T-helper 2 cell treated with Interferon-gamma antibody and Interleukin-4, amounts not matched to agents 5 μg/mL and 100 μg/mL, for 36 hours (primary cell): ENCODE results near the gene TXNDC5.

ENCODE experiments used
- DNase-seq: peaks from one replicate; pipeline ENCODE4 v3.0.0; 2021; ENCODE audit warnings: low spot score
- H3K27ac Mint-ChIP-seq: one replicate; pipeline ENCODE4 v1.8.0; 2021; ENCODE audit warnings: mild to moderate bottlenecking, mixed read lengths
- H3K27me3 Mint-ChIP-seq: one replicate; pipeline ENCODE4 v1.8.0; 2021; ENCODE audit warnings: low read depth, mixed read lengths
- H3K36me3 Mint-ChIP-seq: one replicate; pipeline ENCODE4 v1.8.0; 2021; ENCODE audit warnings: low read depth, mixed read lengths
- H3K4me1 Mint-ChIP-seq: one replicate; pipeline ENCODE4 v1.8.0; 2021; ENCODE audit warnings: low read depth, mixed read lengths
- H3K4me3 Mint-ChIP-seq: one replicate; pipeline ENCODE4 v1.8.0; 2022; ENCODE audit warnings: mild to moderate bottlenecking, moderate library complexity, mixed read lengths
- H3K9me3 Mint-ChIP-seq: one replicate; pipeline ENCODE4 v1.8.0; 2021; ENCODE audit warnings: mixed read lengths

The TXNDC5 gene

DNA sequence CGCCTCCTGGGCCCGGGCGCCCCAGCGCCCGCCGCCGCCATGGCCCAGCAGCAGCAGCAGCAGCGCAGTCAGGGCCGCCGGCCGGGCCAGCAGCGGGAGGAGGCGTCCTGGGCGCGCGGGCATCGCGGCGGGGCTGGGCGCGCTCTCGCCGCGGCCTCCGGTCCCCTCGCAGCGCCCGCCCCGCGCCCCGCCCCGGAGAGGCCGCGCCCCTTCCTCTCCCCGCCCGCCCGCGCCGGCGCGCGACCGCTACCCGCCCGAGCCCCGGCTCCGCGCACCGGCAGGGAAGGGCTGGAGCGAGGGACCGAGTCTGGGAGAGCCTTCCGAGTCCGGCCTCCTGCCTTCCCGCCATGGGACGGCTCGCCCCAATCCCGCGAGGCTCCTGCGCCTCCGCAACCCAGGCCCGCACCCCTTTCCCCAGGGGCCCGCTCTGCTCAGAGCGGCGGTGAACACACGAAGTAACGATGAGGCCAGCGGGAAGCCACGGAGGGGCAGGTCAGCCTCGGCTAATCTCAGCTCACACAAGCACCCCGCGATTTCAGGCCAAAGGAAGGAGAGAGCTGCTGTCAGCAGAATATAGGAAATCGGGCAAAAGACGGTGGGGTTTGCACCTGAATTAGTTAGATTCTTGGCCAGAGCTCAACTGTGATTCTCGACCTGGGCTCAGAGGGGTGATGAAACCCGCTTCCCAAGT is at the start of gene TXNDC5:
Gene TXNDC5, minus strand, starts transcription at position 135 of the 691 bp plus-strand sequence. Its CDS starts 12 bp downstream, at position 123.
- peak; percentile 73 for DNase-seq
- Mint-ChIP-seq H3K4me3 (peak within 1 kb of the TSS; percentile 85), H3K27me3 (no peaks in the 10 kb centered on the region), H3K9me3 (no peaks in the 10 kb centered on the region), H3K27ac (peak within 1 kb of the TSS; percentile 50), H3K4me1 (peaks cover 8% of the 10 kb centered on the region), H3K36me3 (peaks cover 1% of the 10 kb centered on the region)

- Mint-ChIP-seq H3K27me3 (peaks cover 3% of the 10 kb centered on the region), H3K9me3 (peaks cover under 1% of the 10 kb centered on the region)
These were observed 49.6 kb upstream of the TXNDC5 start for GRCh38 chr6:7960141-7960540.

GRCh38 chr6:7959453-7959852 is 48.9 kb upstream of the TXNDC5 start:
- Mint-ChIP-seq H3K4me3 (no peak overlapping the region), H3K9me3 (no peaks in the 10 kb centered on the region), H3K27ac (no peak overlapping the region), H3K4me1 (peaks cover 2% of the 10 kb centered on the region), H3K27me3 (peaks cover 2% of the 10 kb centered on the region), H3K36me3 (no peaks in the 10 kb centered on the region)
- DNase-seq = no peak

More at GRCh38 chr6:7960141-7960540, 49.6 kb upstream of the TXNDC5 start:
- Mint-ChIP-seq H3K36me3 (no peaks in the 10 kb centered on the region), H3K4me3 (no peak overlapping the region), H3K27ac (no peak overlapping the region), H3K4me1 (peaks cover 2% of the 10 kb centered on the region)
- DNase-seq = no peak

DNA sequence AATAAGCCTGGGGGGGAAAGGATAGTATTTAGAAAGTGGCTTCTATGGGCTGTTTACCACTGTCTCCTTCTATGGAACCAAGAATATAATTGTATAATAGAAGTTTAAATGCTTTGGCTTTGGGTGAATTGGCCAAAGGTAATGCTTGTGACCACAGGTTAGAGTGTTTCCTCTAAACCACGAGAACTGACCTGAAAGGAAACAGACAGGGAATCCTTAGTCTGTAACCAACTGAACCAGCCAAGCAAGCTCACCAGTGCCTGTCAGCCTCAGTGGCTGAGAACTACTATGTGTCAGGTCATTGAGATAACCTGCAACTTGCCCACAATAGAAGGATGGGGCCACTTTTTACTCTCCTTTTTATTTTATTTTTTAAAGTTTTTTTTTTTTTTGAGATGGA is 47.9 kb upstream of the TXNDC5 start:
- Mint-ChIP-seq H3K4me3 (no peak overlapping the region), H3K27me3 (peaks cover 2% of the 10 kb centered on the region), H3K27ac (no peak overlapping the region), H3K36me3 (no peaks in the 10 kb centered on the region), H3K4me1 (peaks cover 2% of the 10 kb centered on the region), H3K9me3 (no peaks in the 10 kb centered on the region)
- no peak for DNase-seq

DNA sequence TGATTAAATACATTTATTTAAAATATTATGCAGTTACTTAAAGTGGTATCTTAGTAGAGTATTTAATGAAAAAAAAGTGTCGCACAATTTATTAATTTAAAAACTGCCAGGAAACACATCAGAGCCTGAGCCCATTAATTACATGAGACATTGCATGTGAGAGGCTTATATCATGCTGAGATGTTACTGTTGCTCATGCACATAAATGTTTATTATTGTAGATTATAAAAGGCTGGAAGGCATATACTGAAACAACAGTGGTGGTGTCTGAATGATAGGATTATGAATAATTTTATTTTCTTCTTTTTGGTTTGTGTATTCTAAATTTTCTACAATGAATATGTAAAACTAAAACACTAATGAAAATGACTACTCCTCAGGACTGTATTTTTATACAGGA is 45.7 kb upstream of the TXNDC5 start:
- Mint-ChIP-seq H3K27ac (no peak overlapping the region), H3K36me3 (no peaks in the 10 kb centered on the region), H3K27me3 (peaks cover 2% of the 10 kb centered on the region), H3K4me1 (no peaks in the 10 kb centered on the region), H3K9me3 (no peaks in the 10 kb centered on the region), H3K4me3 (no peak overlapping the region)
- DNase-seq = no peak

DNA sequence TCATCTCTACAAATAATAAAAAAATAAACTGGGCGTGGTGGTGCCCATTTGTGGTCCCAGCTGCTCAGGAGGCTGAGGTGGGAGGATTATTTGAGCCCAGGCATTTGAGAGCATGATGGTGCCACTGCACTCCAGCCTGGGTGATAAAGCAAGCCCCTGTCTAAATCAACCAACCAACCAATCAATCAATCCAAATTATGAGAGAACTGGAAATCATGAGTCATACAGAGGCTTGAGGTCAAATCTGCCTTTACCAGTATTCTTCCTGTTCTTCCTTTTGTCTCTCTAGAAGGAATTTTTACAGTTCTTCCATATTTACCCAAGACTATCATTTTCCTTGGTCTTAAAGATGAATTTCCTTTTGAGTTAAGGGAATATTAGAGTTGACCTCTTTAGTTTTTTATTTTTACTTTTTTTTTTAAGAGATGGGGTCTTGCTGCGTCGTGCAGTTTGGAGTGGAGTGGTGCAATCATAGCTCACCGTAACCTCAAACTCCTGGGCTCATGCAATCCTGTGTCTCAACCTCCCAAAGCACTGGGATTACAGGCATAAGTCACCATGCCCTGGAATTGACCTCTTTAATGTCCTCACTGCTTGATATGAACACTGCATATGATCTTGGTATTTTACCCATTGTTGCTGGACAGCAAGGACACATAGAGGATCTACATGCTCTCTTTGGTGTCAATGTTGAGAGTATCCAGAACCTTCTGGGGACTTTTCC is 44.1 kb upstream of the TXNDC5 start:
- H3K9me3 Mint-ChIP-seq = no peaks in the 10 kb centered on the region

GRCh38 chr6:7953753-7954152 is 43.2 kb upstream of the TXNDC5 start:
- Mint-ChIP-seq H3K4me3 (no peak overlapping the region), H3K4me1 (no peaks in the 10 kb centered on the region), H3K27ac (no peak overlapping the region), H3K9me3 (peaks cover 5% of the 10 kb centered on the region), H3K27me3 (no peaks in the 10 kb centered on the region), H3K36me3 (no peaks in the 10 kb centered on the region)
- no peak for DNase-seq

More for the DNA sequence above, 44.1 kb upstream of the TXNDC5 start:
- Mint-ChIP-seq H3K27me3 (no peaks in the 10 kb centered on the region), H3K27ac (no peak overlapping the region), H3K4me1 (no peaks in the 10 kb centered on the region), H3K36me3 (no peaks in the 10 kb centered on the region), H3K4me3 (no peak overlapping the region)
- DNase-seq = no peak

- no peak for DNase-seq
- no peak overlapping the region for H3K4me3 Mint-ChIP-seq
- peaks cover 2% of the 10 kb centered on the region for H3K27me3 Mint-ChIP-seq
- no peak overlapping the region for H3K27ac Mint-ChIP-seq
- H3K4me1 Mint-ChIP-seq = no peaks in the 10 kb centered on the region
- H3K36me3 Mint-ChIP-seq = no peaks in the 10 kb centered on the region
- no peaks in the 10 kb centered on the region for H3K9me3 Mint-ChIP-seq
These were observed 29.3 kb upstream of the TXNDC5 start for GRCh38 chr6:7939864-7940228.

- no peak overlapping the region for H3K27ac Mint-ChIP-seq
- H3K4me3 Mint-ChIP-seq = no peak overlapping the region
- no peak for DNase-seq
These were observed 28.7 kb upstream of the TXNDC5 start for GRCh38 chr6:7939184-7939863.

GRCh38 chr6:7938562-7939183 is 28.1 kb upstream of the TXNDC5 start:
- peaks cover 2% of the 10 kb centered on the region for H3K27me3 Mint-ChIP-seq
- DNase-seq = no peak
- no peaks in the 10 kb centered on the region for H3K9me3 Mint-ChIP-seq
- H3K4me3 Mint-ChIP-seq = no peak overlapping the region
- no peaks in the 10 kb centered on the region for H3K4me1 Mint-ChIP-seq
- H3K27ac Mint-ChIP-seq = no peak overlapping the region
- no peaks in the 10 kb centered on the region for H3K36me3 Mint-ChIP-seq

More at GRCh38 chr6:7939184-7939863, 28.7 kb upstream of the TXNDC5 start:
- H3K9me3 Mint-ChIP-seq = no peaks in the 10 kb centered on the region
- peaks cover 2% of the 10 kb centered on the region for H3K27me3 Mint-ChIP-seq
- H3K36me3 Mint-ChIP-seq = no peaks in the 10 kb centered on the region
- H3K4me1 Mint-ChIP-seq = no peaks in the 10 kb centered on the region

DNA sequence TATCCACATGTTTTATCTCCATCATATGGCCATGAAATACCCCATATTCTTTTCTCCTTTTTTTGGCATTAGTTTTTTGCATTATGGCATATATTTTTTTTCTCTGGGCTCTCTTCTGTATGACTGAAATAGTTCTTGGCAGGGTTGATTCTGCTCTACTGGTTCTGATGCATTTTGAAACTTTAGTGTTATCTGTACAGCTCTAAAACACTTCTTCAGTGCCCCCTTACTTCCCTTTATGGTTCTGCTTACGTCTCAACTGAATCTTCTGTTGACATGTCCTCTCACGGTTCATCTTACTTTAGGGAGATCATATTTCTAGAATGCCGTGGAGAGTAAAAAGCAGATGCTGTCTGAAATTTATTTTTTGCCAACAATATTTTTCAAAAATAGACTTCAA is 23.2 kb upstream of the TXNDC5 start:
- Mint-ChIP-seq H3K27me3 (peaks cover 11% of the 10 kb centered on the region), H3K4me1 (no peaks in the 10 kb centered on the region), H3K27ac (no peak overlapping the region), H3K4me3 (no peak overlapping the region), H3K36me3 (no peaks in the 10 kb centered on the region), H3K9me3 (no peaks in the 10 kb centered on the region)
- no peak for DNase-seq

DNA sequence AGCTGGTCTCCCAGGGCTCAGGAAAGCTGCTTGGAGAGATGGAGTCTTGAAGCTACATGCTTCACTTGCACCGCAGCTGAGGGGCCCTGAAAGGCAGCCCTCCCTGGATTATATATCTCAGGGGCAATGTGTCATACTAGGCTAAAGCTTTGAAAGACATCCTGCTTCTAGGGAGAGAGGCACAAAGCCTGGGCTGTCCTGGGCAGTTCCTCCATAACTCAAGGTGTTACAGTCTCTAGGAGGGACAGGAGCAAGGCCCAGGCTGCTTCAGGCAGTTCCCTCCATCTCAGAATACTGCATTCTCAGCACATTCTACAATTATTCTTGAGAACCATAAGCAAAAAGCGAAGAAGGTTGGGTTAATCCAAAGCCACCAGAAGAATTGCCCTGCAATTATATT is 22.0 kb upstream of the TXNDC5 start:
- Mint-ChIP-seq H3K36me3 (no peaks in the 10 kb centered on the region), H3K4me1 (no peaks in the 10 kb centered on the region), H3K4me3 (no peak overlapping the region), H3K9me3 (no peaks in the 10 kb centered on the region), H3K27ac (no peak overlapping the region), H3K27me3 (peaks cover 19% of the 10 kb centered on the region)
- no peak for DNase-seq

DNA sequence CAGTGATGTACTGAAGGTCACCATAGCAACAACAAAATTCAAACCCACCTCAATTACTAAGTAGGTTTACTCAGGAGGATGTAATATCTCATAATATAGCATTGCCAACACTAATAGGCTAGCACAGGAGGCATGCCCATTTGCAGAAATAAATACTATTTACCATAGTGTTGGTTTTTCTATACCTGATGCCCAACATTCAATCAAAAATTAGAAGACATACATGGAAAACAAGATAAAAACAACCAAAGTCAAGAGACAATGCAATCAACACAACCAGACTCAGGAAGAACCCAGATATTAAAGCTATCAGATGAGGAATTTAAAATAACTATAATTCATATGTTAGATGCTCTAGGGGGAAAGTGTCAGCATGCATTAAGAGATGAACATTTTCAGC is 14.3 kb upstream of the TXNDC5 start:
- Mint-ChIP-seq H3K9me3 (peaks cover 8% of the 10 kb centered on the region), H3K27ac (no peak overlapping the region), H3K4me1 (no peaks in the 10 kb centered on the region), H3K4me3 (no peak overlapping the region), H3K36me3 (no peaks in the 10 kb centered on the region), H3K27me3 (peaks cover 26% of the 10 kb centered on the region)
- no peak for DNase-seq

- H3K27ac Mint-ChIP-seq = no peak overlapping the region
- peaks cover 7% of the 10 kb centered on the region for H3K27me3 Mint-ChIP-seq
- no peak overlapping the region for H3K4me3 Mint-ChIP-seq
- H3K36me3 Mint-ChIP-seq = no peaks in the 10 kb centered on the region
- peaks cover 8% of the 10 kb centered on the region for H3K9me3 Mint-ChIP-seq
- no peak for DNase-seq
- H3K4me1 Mint-ChIP-seq = no peaks in the 10 kb centered on the region
These were observed 12.0 kb upstream of the TXNDC5 start for GRCh38 chr6:7922596-7922995.
